Vagina (tissue), 2 donors: ENCODE measurements around the gene TBX18.

Experiments
- CTCF ChIP-seq, 3 experiments: fragments of 450-650 bp in 2 of 3; fragments of 200-600 bp in 1 of 3; sonication (generic) in 1 of 3; IDR thresholded peaks; one replicate each; pipeline ENCODE4 v1.5.1; 2017 to 2019; ENCODE audit warnings: antibody characterized with exemption in 3 of 3, mild to moderate bottlenecking in 2 of 3, moderate library complexity in 2 of 3
- POLR2A ChIP-seq, 2 donors: fragments of 450-650 bp; IDR thresholded peaks; one replicate each; pipeline ENCODE4 v1.6.1; 2017; ENCODE audit warnings: antibody characterized with exemption in 2 of 2, mild to moderate bottlenecking in 2 of 2, moderate library complexity in 2 of 2

DNA sequence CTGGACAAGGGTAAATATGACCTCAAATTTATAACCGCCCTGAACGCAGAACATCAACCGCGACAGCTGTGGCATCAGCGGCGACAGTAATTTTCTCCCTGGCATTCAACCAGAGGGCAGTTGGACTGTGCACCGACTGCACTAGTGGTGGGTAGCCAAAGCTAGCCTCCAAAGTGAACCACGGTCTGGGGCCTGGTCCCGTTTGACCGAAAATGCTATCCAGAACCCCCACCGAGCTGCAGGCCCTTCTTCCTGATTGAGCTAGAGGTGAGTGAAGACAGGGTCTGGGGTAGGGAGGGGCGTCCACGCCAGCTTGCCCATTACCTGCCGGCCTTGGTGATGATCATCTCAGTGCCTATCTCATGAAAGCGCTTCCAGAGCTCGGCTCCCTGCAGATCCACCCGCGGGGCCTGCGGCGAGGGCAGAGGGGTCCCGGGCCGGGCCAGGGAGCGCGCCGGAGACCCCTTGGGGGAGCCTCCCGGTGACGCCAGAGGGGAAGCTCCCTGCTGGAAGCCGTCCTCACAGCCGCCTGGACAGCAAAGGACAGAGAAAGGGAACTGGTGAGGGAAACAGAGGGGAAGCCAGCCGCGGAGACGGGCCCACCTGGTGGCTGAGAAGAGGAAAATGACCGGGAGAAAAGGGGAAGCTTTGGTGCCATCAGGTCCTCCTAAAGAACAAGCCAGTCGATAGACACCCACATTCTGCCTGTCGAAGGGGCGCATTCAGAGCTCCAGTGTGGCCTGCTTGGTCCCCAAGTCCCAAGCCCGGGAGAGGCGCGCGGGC lies 2.0 kb downstream of the TBX18 start:
- TF ChIP-seq POLR2A (IDR thresholded peaks at IDR 0.05), result no peak
- TF ChIP-seq CTCF (IDR thresholded peaks at IDR 0.05), result no peak
